NCI-H748 (cell line): Measurements from ENCODE around the gene EPS8L3.
"Not testable (repeated sequence)": the region's sequence is repeated elsewhere in the genome, so short reads cannot be mapped to it uniquely, and the experiment has no call there.

Experiments
- DNase-seq: peaks from one replicate; lab custom pipeline; 2025; ENCODE audit not compliant: unreplicated experiment; lab: John Stamatoyannopoulos, UW

Gene EPS8L3

GRCh38 chr1:109764561-109765482, 1.1 kb upstream of the EPS8L3 start:
- no peak for DNase-seq

GRCh38 chr1:109762821-109763645, 690 bp downstream of the EPS8L3 start:
- no peak for DNase-seq

GRCh38 chr1:109762039-109762585, 1.6 kb downstream of the EPS8L3 start:
- no peak for DNase-seq

GRCh38 chr1:109761227-109762038, 2.3 kb downstream of the EPS8L3 start:
- no peak for DNase-seq

- DNase-seq: no peak
Measured at GRCh38 chr1:109760581-109761226, 3.0 kb downstream of the EPS8L3 start.

- no peak for DNase-seq
Measured at GRCh38 chr1:109759513-109760334, 4.0 kb downstream of the EPS8L3 start.

GRCh38 chr1:109757936-109758786, 5.6 kb downstream of the EPS8L3 start:
- no peak for DNase-seq

GRCh38 chr1:109756848-109757521, 6.7 kb downstream of the EPS8L3 start:
- no peak for DNase-seq

GRCh38 chr1:109756325-109756724, 7.4 kb downstream of the EPS8L3 start:
- DNase-seq: not testable (repeated sequence)

GRCh38 chr1:109754738-109755137, 9.0 kb downstream of the EPS8L3 start:
- no peak for DNase-seq

- no peak for DNase-seq
Measured at GRCh38 chr1:109751531-109752260, 12.0 kb downstream of the EPS8L3 start.

- DNase-seq: no peak
Measured at GRCh38 chr1:109750920-109751319, 12.8 kb downstream of the EPS8L3 start.

GRCh38 chr1:109750241-109750882, 13.4 kb downstream of the EPS8L3 start:
- DNase-seq: no peak

- DNase-seq: no peak
Measured at GRCh38 chr1:109749221-109749620, 14.5 kb downstream of the EPS8L3 start.

GRCh38 chr1:109748311-109748710, 15.4 kb downstream of the EPS8L3 start:
- DNase-seq: not testable (repeated sequence)

- DNase-seq: no peak
Measured at GRCh38 chr1:109740615-109741373, 22.9 kb downstream of the EPS8L3 start, which contains the start of gene GSTM3. GSTM3 (minus strand) TSS chr1:109741038; CDS start chr1:109740287, 751 bp downstream.
